Omental fat pad (tissue), 4 donors: ENCODE results near the gene TMEM259. TPM values are rescaled to one million over a fixed set of nuclear protein-coding genes. Genes with fewer than 3 reads are reported as not detected.

Source experiments
- ATAC-seq: fragments of 150-250 bp; one replicate; pipeline ENCODE4 v1.9.1; 2016; ENCODE audit warnings: mild to moderate bottlenecking, moderate library complexity; ENCODE audit not compliant: low FRiP score
- DNase-seq: peaks from one replicate; pipeline ENCODE4 v3.0.0-alpha.2; 2019; ENCODE audit warnings: low spot score
- total RNA-seq, 4 donors: library from RNA; depleted of rRNA; stranded (reverse); fragments of >200 nt; gene quantifications; one replicate each; pipeline ENCODE4 v1.1.0, GENCODE V29; 2016
- TF ChIP-seq, protein P1 (sequence below), 3 donors: fragments of 450-650 bp; IDR thresholded peaks; one replicate each; pipeline ENCODE4 v1.5.1; 2016 to 2017; ENCODE audit warnings: antibody characterized with exemption in 3 of 3, mild to moderate bottlenecking in 3 of 3, moderate library complexity in 2 of 3

Gene TMEM259
- total RNA-seq, 4 donors from 2014 or later, result 112 to 164 (median 161) TPM

DNA sequence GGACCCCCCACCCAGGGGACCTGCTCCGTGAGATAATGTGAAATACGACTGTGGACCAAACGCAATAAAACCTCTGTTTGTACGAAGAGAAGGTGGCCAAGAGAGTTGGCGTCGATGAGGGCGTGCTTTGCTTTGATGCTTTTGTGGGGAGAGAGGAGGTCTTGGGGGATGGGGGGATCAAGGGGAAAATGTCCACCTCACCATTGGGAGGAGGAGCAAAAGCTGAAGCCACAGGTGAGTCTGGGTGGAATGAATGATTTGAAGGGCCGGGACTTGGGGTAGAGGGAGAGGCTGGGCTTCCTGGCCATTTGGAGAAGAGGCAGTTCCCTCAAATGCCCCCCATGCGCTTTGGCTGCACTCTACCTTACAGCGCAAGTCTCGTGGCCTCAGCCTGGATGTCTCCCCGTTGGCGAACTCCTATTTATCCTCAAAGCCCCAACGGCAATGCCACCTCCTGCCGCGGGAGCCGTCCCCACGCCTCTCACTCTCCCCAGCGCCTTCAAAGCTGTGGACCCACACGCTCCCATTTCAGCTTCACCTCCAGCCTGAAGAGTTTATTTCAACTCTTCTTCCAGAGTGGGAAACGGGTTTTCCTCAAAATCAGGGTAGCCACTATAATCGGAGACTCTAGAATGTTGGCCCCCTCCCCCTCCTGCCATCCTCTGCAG lies 18.2 kb upstream of the TMEM259 start:
- DNase-seq (no peak), ATAC-seq (no peak)
- TF ChIP-seq, protein P1, sequence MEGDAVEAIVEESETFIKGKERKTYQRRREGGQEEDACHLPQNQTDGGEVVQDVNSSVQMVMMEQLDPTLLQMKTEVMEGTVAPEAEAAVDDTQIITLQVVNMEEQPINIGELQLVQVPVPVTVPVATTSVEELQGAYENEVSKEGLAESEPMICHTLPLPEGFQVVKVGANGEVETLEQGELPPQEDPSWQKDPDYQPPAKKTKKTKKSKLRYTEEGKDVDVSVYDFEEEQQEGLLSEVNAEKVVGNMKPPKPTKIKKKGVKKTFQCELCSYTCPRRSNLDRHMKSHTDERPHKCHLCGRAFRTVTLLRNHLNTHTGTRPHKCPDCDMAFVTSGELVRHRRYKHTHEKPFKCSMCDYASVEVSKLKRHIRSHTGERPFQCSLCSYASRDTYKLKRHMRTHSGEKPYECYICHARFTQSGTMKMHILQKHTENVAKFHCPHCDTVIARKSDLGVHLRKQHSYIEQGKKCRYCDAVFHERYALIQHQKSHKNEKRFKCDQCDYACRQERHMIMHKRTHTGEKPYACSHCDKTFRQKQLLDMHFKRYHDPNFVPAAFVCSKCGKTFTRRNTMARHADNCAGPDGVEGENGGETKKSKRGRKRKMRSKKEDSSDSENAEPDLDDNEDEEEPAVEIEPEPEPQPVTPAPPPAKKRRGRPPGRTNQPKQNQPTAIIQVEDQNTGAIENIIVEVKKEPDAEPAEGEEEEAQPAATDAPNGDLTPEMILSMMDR (IDR thresholded peaks at IDR 0.05), result no peak

DNA sequence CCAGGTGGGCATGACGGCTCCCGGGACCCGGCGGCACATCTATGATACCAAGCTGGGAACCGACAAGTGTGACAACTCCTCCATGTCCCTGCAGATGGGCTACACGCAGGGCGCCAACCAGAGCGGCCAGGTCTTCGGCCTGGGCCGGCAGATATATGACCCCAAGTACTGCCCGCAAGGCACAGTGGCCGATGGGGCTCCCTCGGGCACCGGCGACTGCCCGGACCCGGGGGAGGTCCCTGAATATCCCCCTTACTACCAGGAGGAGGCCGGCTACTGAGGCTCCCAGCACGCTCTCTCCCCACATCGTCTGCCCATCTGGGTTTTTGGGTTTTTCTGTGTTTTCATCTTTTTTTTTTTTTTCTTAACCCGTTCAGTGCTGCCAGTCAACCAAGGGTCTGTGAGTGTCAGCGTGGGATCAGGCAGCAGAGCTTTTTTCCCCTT lies 16.7 kb upstream of the TMEM259 start:
- DNase-seq, result no peak
- TF ChIP-seq, protein P1 (IDR thresholded peaks at IDR 0.05), result no peak
- no peak for ATAC-seq

DNA sequence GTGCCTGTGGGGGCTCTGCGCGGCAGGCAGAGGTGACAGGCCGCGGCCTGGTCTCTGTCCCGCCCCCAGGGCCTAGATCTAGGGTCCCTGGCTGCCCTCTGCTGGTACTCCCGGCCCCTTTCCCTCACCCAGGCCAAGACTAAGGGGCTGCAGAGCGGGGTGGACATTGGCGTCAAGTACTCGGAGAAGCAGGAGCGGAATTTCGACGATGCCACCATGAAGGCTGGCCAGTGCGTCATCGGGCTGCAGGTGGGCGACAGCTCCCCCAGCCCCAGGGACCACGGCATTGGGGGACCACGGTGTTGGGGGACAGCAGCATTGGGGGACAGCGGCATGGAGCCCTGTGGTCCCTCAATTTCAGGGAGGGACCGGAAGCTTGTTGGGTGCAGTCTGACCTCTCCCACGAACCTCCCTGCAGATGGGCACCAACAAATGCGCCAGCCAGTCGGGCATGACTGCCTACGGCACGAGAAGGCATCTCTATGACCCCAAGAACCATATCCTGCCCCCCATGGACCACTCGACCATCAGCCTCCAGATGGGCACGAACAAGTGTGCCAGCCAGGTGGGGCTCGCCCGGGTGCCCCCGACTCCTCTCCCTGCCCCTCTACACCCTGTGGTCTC lies 15.2 kb upstream of the TMEM259 start:
- TF ChIP-seq, protein P1 (IDR thresholded peaks at IDR 0.05), result no peak
- no peak for ATAC-seq
- no peak for DNase-seq

DNA sequence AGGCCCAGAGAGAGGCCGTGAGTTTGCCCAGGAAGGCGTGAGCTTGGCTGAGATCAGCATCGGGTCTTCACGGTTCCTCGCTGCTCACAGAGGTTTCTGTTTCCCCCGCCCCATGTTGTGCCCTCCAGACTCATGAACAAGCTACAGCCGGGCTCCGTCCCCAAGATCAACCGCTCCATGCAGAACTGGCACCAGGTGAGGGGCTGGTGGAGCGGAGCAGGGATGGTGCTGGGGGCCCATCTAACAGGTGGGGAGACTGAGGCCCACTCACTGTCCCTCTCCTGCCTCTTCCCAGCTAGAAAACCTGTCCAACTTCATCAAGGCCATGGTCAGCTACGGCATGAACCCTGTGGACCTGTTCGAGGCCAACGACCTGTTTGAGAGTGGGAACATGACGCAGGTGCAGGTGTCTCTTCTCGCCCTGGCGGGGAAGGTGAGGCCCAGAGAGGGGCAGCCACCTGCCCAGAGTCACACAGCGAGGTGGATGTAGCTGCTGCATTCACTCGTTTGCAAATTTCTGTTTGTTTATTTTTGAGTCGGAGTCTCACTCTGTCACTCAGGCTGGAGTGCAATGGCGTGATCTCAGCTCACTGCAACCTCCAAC lies 11.4 kb upstream of the TMEM259 start:
- TF ChIP-seq, protein P1 (IDR thresholded peaks at IDR 0.05), result no peak
- ATAC-seq (no peak), DNase-seq (no peak)

DNA sequence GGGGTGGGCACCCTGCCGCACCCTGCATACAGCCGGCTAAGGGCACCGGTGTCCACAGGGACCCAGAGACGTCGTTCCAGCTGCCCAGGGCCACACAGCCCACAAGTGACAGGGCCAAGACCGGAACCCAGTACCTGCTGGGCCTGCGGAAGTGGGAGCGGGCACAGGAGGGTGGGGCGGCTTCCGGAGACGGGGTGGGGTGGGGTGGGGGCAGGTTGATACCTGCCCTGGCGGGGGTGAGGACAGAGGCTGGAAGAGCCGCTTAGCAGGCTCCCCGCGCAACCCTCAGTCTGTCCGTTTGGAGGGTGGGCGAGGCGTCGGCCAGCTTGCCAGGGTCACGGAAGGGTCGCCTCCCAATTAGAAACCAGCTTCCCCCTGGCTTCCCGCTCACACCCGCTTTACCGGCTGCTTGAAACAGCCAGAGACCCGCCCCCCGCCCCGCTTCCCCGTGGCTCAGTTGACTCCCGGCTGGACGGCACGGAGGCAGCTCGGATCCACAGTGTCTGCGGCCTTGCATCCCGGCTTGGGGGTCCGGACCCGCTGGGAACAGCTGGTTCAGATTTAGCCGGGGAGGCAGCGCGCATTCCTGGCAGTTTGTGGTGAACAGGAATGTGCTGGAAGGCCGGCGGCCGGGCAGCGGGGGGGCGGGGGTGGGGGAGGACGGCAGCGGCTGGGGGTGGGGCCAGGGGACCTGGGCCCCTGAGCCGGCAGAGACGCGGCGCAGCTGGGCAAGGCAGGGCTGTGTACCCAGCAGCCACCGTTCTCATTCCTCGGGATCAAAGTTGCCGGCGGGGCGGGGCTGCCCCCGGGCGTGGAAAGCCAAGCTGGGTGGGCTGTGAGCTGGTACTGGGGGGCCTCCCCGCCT lies 7.4 kb upstream of the TMEM259 start:
- DNase-seq (no peak), ATAC-seq (peak; percentile 32)
- TF ChIP-seq, protein P1 (IDR thresholded peaks at IDR 0.05), result no peak

DNA sequence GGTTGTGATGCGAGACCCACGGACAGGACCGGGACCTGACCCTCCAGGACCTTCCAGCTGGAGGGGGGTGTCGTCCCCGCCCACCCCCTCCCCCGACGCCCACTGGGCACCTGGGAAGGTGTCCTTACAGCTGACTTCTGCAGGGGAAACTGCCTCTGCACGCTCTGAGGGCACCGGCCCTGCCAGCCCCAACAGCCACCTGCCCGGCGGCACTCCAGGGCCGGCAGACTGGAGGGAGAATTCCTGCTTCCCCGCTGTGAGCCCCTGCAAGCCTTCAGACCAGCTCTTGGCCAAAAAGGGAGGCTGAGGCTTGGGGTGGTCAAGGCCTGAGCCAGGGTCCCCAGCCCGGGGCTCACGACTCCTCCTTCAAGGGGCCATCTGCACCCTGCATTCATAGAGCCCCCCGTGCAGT lies 6.7 kb upstream of the TMEM259 start:
- ATAC-seq (no peak), DNase-seq (no peak)

More for the DNA sequence above, 6.7 kb upstream of the TMEM259 start:
- TF ChIP-seq, protein P1 (IDR thresholded peaks at IDR 0.05), result no peak
